Measurements from ENCODE around the gene ARHGAP29.
"Not testable (repeated sequence)": the region's sequence is repeated elsewhere in the genome, so short reads cannot be mapped to it uniquely, and the experiment has no call there.

The ARHGAP29 gene

GRCh38 chr1:94154989-94155388 is 82.4 kb downstream of the ARHGAP29 start:
- 94 to 100% methylated on average over 1 of the region's 1 CpG for WGBS, 2 experiments
- Histone ChIP-seq H3K4me3 (ENCODE audit: insufficient read depth, low read depth, low read length) (no peak overlapping the region), H3K4me1 (ENCODE audit: control insufficient read depth, insufficient read depth, low read length) (no peaks in the 10 kb centered on the region), H3K27ac (ENCODE audit: insufficient read depth, low read depth, low read length, poor library complexity, severe bottlenecking) (no peak overlapping the region), H3K27me3 (ENCODE audit: control insufficient read depth, insufficient read depth, low read length, poor library complexity, severe bottlenecking) (no peaks in the 10 kb centered on the region), H3K9me3 (ENCODE audit: control insufficient read depth, low read length) (no peaks in the 10 kb centered on the region), H3K36me3 (ENCODE audit: control insufficient read depth, insufficient read depth, low read length) (no peaks in the 10 kb centered on the region)

- no peak overlapping the region for H3K27ac ChIP-seq (ENCODE audit: insufficient read depth, low read depth, low read length, poor library complexity, severe bottlenecking)
- no peaks in the 10 kb centered on the region for H3K36me3 ChIP-seq (ENCODE audit: control insufficient read depth, insufficient read depth, low read length)
- 89 to 93% methylated on average over 1 of the region's 1 CpG for WGBS, 2 experiments
- no peak overlapping the region for H3K4me3 ChIP-seq (ENCODE audit: insufficient read depth, low read depth, low read length)
- no peaks in the 10 kb centered on the region for H3K27me3 ChIP-seq (ENCODE audit: control insufficient read depth, insufficient read depth, low read length, poor library complexity, severe bottlenecking)
- H3K4me1 ChIP-seq (ENCODE audit: control insufficient read depth, insufficient read depth, low read length): no peaks in the 10 kb centered on the region
- H3K9me3 ChIP-seq (ENCODE audit: control insufficient read depth, low read length): no peaks in the 10 kb centered on the region
Observed at GRCh38 chr1:94153133-94153532, 84.3 kb downstream of the ARHGAP29 start.

DNA sequence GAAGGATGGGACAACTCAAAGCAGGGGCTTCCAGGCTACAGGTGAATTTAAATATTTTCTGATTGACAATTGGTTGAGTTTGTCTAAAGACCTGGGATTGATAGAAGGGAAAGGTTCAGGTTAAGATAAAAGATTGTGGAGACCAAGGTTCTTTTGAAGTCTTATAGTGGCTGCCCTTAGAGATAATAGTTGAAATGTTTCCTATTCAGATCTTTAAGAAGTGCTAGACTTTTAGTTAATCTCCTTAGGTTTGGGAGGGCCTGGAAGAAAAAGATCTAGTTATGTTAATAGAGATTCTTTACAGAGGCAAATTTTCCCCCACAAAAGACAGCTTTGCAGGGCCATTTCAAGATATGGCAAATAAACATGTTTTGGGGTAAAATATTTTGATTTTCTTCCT is 88.2 kb downstream of the ARHGAP29 start:
- H3K9me3 ChIP-seq (ENCODE audit: control insufficient read depth, low read length); H3K36me3 ChIP-seq (ENCODE audit: control insufficient read depth, insufficient read depth, low read length); H3K4me1 ChIP-seq (ENCODE audit: control insufficient read depth, insufficient read depth, low read length); H3K27me3 ChIP-seq (ENCODE audit: control insufficient read depth, insufficient read depth, low read length, poor library complexity, severe bottlenecking); H3K27ac ChIP-seq (ENCODE audit: insufficient read depth, low read depth, low read length, poor library complexity, severe bottlenecking); H3K4me3 ChIP-seq (ENCODE audit: insufficient read depth, low read depth, low read length): not testable (repeated sequence)

DNA sequence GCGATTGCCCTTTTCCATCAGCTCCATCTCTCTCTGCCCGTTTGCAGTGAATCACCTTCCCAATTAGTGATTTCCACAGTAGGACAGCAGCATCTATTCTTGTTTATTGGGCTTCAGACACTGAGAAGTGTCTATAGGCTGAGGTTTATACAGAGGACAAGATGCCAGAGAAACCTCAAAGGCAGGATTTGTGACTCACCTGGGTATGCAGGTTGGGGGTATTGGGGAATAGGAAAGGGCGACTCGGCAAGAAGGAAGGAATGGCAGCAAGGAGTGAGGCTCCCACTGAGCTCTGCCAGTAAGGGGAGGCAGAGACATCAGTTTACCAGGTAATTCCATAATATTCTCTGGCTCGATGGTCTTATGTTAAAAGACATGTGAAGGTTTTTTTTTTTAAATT is 91.1 kb downstream of the ARHGAP29 start:
- Histone ChIP-seq H3K27me3 (ENCODE audit: control insufficient read depth, insufficient read depth, low read length, poor library complexity, severe bottlenecking) (no peaks in the 10 kb centered on the region), H3K36me3 (ENCODE audit: control insufficient read depth, insufficient read depth, low read length) (no peaks in the 10 kb centered on the region), H3K9me3 (ENCODE audit: control insufficient read depth, low read length) (no peaks in the 10 kb centered on the region), H3K27ac (ENCODE audit: insufficient read depth, low read depth, low read length, poor library complexity, severe bottlenecking) (no peak overlapping the region), H3K4me3 (ENCODE audit: insufficient read depth, low read depth, low read length) (no peak overlapping the region), H3K4me1 (ENCODE audit: control insufficient read depth, insufficient read depth, low read length) (no peaks in the 10 kb centered on the region)
- 84 to 88% methylated on average over 4 of the region's 5 CpGs for WGBS, 2 experiments

GRCh38 chr1:94144836-94145235 is 92.5 kb downstream of the ARHGAP29 start:
- H3K27me3 ChIP-seq (ENCODE audit: control insufficient read depth, insufficient read depth, low read length, poor library complexity, severe bottlenecking): no peaks in the 10 kb centered on the region
- H3K4me1 ChIP-seq (ENCODE audit: control insufficient read depth, insufficient read depth, low read length): no peaks in the 10 kb centered on the region
- 100% methylated on average over 1 of the region's 1 CpG for WGBS, 2 experiments
- no peak overlapping the region for H3K27ac ChIP-seq (ENCODE audit: insufficient read depth, low read depth, low read length, poor library complexity, severe bottlenecking)
- H3K9me3 ChIP-seq (ENCODE audit: control insufficient read depth, low read length): no peaks in the 10 kb centered on the region
- no peak overlapping the region for H3K4me3 ChIP-seq (ENCODE audit: insufficient read depth, low read depth, low read length)
- no peaks in the 10 kb centered on the region for H3K36me3 ChIP-seq (ENCODE audit: control insufficient read depth, insufficient read depth, low read length)

DNA sequence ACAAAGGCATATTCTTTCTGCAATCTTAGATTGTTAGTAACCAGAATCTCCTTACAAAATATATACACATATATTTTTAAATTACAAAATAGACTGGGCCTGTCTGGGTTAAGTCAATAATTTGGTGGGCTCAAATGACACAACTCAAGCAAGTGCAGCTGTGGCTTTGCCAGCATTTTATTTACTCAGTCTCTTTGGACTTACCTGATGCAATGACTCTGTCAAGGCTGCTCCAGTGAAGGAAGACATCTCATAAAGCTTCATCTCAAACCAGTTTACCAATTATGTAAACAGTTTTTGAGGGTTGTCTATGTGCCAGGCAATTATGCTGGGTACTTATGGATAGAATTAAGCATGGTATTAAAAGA is 93.6 kb downstream of the ARHGAP29 start:
- no peak overlapping the region for H3K4me3 ChIP-seq (ENCODE audit: insufficient read depth, low read depth, low read length)
- no peak overlapping the region for H3K27ac ChIP-seq (ENCODE audit: insufficient read depth, low read depth, low read length, poor library complexity, severe bottlenecking)
- no peaks in the 10 kb centered on the region for H3K9me3 ChIP-seq (ENCODE audit: control insufficient read depth, low read length)
- no peaks in the 10 kb centered on the region for H3K4me1 ChIP-seq (ENCODE audit: control insufficient read depth, insufficient read depth, low read length)
- H3K36me3 ChIP-seq (ENCODE audit: control insufficient read depth, insufficient read depth, low read length): no peaks in the 10 kb centered on the region
- no peaks in the 10 kb centered on the region for H3K27me3 ChIP-seq (ENCODE audit: control insufficient read depth, insufficient read depth, low read length, poor library complexity, severe bottlenecking)

- 94% methylated on average over 1 of the region's 2 CpGs for WGBS, 2 experiments
Observed at GRCh38 chr1:94143173-94143808, 94.1 kb downstream of the ARHGAP29 start.

GRCh38 chr1:94142583-94142982 is 94.8 kb downstream of the ARHGAP29 start:
- 89 to 90% methylated on average over 2 of the region's 2 CpGs for WGBS, 2 experiments
- Histone ChIP-seq H3K27me3 (ENCODE audit: control insufficient read depth, insufficient read depth, low read length, poor library complexity, severe bottlenecking) (no peaks in the 10 kb centered on the region), H3K4me3 (ENCODE audit: insufficient read depth, low read depth, low read length) (no peak overlapping the region), H3K36me3 (ENCODE audit: control insufficient read depth, insufficient read depth, low read length) (no peaks in the 10 kb centered on the region), H3K9me3 (ENCODE audit: control insufficient read depth, low read length) (no peaks in the 10 kb centered on the region), H3K4me1 (ENCODE audit: control insufficient read depth, insufficient read depth, low read length) (no peaks in the 10 kb centered on the region), H3K27ac (ENCODE audit: insufficient read depth, low read depth, low read length, poor library complexity, severe bottlenecking) (no peak overlapping the region)

More at GRCh38 chr1:94143173-94143808, 94.1 kb downstream of the ARHGAP29 start:
- Histone ChIP-seq H3K36me3 (ENCODE audit: control insufficient read depth, insufficient read depth, low read length) (no peaks in the 10 kb centered on the region), H3K9me3 (ENCODE audit: control insufficient read depth, low read length) (no peaks in the 10 kb centered on the region), H3K27me3 (ENCODE audit: control insufficient read depth, insufficient read depth, low read length, poor library complexity, severe bottlenecking) (no peaks in the 10 kb centered on the region), H3K4me1 (ENCODE audit: control insufficient read depth, insufficient read depth, low read length) (no peaks in the 10 kb centered on the region), H3K4me3 (ENCODE audit: insufficient read depth, low read depth, low read length) (no peak overlapping the region), H3K27ac (ENCODE audit: insufficient read depth, low read depth, low read length, poor library complexity, severe bottlenecking) (no peak overlapping the region)

DNA sequence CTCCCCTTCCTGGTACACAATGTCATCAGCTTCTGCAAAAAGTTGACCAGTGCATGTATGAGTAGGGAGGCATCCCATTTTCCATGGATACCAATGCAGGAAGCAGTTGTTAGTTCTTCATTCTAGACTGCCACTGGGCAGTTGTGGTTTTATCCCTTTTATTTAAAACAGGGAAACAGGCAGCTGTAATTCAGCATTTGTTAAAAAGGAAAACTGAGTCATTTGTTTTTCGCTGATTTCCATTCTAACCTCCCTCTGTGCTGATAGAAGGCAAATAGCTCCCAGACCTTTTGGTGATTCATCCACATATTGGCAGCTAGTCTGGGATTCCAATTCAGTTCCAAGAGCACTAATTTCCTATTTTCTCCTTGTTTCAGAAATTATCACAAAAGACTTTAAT is 95.4 kb downstream of the ARHGAP29 start:
- Histone ChIP-seq H3K27ac (ENCODE audit: insufficient read depth, low read depth, low read length, poor library complexity, severe bottlenecking) (no peak overlapping the region), H3K4me1 (ENCODE audit: control insufficient read depth, insufficient read depth, low read length) (no peaks in the 10 kb centered on the region), H3K36me3 (ENCODE audit: control insufficient read depth, insufficient read depth, low read length) (no peaks in the 10 kb centered on the region), H3K4me3 (ENCODE audit: insufficient read depth, low read depth, low read length) (no peak overlapping the region), H3K9me3 (ENCODE audit: control insufficient read depth, low read length) (no peaks in the 10 kb centered on the region), H3K27me3 (ENCODE audit: control insufficient read depth, insufficient read depth, low read length, poor library complexity, severe bottlenecking) (no peaks in the 10 kb centered on the region)
- WGBS, 2 experiments: 79 to 84% methylated on average over 1 of the region's 1 CpG

DNA sequence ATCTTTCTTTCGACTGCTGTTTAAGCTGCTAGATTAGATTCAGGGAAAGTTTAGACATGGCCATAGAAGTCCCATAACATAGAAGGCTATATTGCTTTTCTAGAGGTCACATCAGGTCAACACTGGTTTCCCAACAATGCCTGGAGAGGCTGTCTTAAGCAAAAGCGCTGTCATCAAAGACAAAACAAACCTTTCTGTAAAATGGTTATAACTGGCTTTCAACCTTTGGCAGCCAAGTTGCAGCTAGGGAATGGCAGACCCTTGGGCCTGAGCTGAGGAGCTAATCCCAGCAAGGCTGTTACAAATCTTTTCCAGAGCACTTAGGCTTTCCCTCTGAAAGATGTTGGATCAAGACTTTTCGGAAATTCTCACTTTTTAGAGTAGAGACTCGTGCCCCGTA is 105.3 kb downstream of the ARHGAP29 start:
- Histone ChIP-seq H3K27ac (ENCODE audit: insufficient read depth, low read depth, low read length, poor library complexity, severe bottlenecking) (no peak overlapping the region), H3K36me3 (ENCODE audit: control insufficient read depth, insufficient read depth, low read length) (no peaks in the 10 kb centered on the region), H3K27me3 (ENCODE audit: control insufficient read depth, insufficient read depth, low read length, poor library complexity, severe bottlenecking) (no peaks in the 10 kb centered on the region), H3K4me3 (ENCODE audit: insufficient read depth, low read depth, low read length) (no peak overlapping the region), H3K9me3 (ENCODE audit: control insufficient read depth, low read length) (no peaks in the 10 kb centered on the region), H3K4me1 (ENCODE audit: control insufficient read depth, insufficient read depth, low read length) (peaks cover 3% of the 10 kb centered on the region)
- 94 to 96% methylated on average over 5 of the region's 5 CpGs for WGBS, 2 experiments
